Ishikawa (cell line): ENCODE results near the gene WDR88.

Experiments used
- CEBPB ChIP-seq: IDR thresholded peaks from 2 replicates; pipeline ENCODE4 v1.6.1; 2012
- CREB1 ChIP-seq: IDR thresholded peaks from 2 replicates; pipeline ENCODE4 v1.6.1; 2012; ENCODE audit warnings: low read depth
- EGR1 ChIP-seq: IDR thresholded peaks from 2 replicates; pipeline ENCODE4 v1.6.1; 2012
- EP300 ChIP-seq: IDR thresholded peaks from 2 replicates; pipeline ENCODE4 v1.6.1; 2012; ENCODE audit warnings: borderline replicate concordance
- FOXM1 ChIP-seq: IDR thresholded peaks from 2 replicates; pipeline ENCODE4 v1.6.1; 2012; ENCODE audit warnings: low read depth, borderline replicate concordance
- NFIC ChIP-seq: IDR thresholded peaks from 2 replicates; pipeline ENCODE4 v1.6.1; 2012
- RAD21 ChIP-seq: IDR thresholded peaks from 2 replicates; pipeline ENCODE4 v1.6.1; 2012; ENCODE audit warnings: low read depth
- TAF1 ChIP-seq: IDR thresholded peaks from 2 replicates; pipeline ENCODE4 v1.6.1; 2012; ENCODE audit warnings: low read depth, mild to moderate bottlenecking
- TEAD4 ChIP-seq: IDR thresholded peaks from 2 replicates; pipeline ENCODE4 v1.6.1; 2012
- YY1 ChIP-seq: IDR thresholded peaks from 2 replicates; pipeline ENCODE4 v1.6.1; 2012; ENCODE audit warnings: low read depth
- ZBTB7A ChIP-seq: IDR thresholded peaks from 2 replicates; pipeline ENCODE4 v1.6.1; 2012; ENCODE audit warnings: low read depth
- TF ChIP-seq, protein P1 (sequence below): IDR thresholded peaks from 2 replicates; pipeline ENCODE4 v1.6.1; 2012
- TF ChIP-seq, protein P2 (sequence below): IDR thresholded peaks from 2 replicates; pipeline ENCODE4 v1.6.1; 2012; ENCODE audit warnings: low read depth, mild to moderate bottlenecking
- TF ChIP-seq, protein P3 (sequence below): IDR thresholded peaks from 2 replicates; pipeline ENCODE4 v1.6.1; 2012

Gene WDR88

DNA sequence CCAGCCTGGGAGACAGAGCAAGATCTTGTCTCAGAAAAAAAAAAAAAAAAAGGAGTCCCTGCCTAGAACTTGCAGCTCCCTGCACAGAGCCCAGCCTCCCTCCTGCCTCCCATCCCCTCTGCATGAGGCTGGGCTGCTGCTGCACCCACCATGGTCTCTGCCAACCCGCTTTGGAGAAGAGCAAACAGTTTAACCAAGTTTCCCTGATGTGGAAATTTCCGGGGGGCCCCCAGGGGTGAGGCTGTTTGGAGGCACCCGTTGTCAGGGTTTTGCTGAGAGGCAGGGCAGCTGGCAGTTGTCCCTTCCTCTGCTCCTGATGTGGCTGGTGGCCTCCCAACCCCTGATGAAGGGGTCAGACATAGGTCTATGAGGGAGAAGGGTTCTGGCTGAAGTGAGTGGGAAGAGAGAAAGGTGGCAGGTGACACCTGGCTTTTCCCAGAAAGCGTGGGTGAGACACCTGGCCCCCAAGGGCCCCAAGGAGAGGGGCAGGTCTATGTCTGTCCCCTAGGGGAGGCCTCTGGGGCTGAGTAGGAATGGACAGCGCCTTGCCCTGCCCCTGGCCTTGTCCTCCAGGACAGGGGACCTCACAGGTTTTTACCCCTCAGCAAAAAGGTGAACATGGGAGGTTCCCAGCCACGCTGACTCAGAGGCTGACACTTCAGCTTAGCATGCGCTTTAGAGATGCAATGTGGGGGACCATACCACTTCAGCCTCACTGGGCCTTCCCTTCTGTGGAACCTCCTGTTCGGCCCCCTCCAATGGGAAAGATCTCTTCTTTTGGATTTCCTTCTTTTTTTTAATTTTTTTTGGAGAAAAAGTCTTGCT is 67.7 kb downstream of the WDR88 start:
- TF ChIP-seq TEAD4: no peak
- TF ChIP-seq YY1: no peak
- TF ChIP-seq ZBTB7A: no peak

DNA sequence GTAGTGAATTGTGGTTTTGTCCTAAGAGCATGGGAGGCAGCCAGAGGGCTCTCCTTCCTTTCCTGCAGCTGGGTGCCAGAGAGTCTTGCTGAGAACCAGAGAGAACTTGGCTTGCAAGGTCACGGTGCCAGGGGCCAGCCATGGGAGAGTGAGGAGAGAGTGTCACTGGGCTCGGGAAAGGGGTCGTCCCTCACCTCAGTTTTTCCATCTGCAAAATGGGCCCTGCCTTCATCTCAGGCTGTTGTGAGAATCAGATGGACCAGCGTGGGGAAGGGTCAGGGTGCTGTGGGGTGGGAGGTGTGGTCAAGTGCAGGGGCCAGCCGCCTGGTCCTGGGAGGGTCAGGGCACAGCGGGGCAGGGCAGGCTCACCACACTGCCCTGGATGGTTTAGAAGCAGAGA is 69.6 kb downstream of the WDR88 start:
- TF ChIP-seq CEBPB (no peak), TAF1 (no peak), NFIC (no peak), RAD21 (no peak)

DNA sequence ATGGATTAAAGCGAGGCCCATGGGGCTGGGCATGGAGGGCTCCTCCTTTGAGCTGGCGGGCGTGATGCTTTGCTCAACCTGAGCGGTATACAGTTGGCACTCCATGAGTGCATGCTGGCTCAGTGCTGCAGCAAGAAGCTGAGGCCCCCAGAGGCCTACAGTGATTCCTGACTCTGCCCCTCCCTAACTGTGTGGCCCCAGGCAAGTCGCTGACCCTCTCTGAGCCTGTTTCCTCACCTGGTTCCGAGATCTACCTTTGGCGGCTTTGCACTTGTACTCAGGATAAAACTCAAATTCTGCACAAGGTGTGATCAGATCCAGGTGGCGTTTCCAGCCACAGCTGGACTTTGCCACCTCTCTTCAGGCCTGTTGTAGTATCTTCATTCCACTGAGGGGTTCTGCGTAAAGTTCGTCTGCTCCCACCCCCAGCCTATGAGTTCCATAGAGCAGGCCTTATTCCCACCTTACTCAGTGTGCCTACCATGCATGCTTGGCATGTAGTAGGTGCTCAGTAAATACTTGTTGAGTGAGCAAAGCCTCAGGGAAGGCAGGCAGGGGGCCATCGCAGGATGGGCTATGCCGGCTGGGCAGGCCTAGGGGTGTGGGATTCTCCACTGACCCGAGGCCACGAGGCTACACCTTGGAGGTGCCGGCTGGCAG is 70.1 kb downstream of the WDR88 start:
- no peak for TF ChIP-seq EP300
- no peak for TF ChIP-seq CREB1
- no peak for TF ChIP-seq YY1
- no peak for TF ChIP-seq TAF1
- TF ChIP-seq CEBPB: no peak

DNA sequence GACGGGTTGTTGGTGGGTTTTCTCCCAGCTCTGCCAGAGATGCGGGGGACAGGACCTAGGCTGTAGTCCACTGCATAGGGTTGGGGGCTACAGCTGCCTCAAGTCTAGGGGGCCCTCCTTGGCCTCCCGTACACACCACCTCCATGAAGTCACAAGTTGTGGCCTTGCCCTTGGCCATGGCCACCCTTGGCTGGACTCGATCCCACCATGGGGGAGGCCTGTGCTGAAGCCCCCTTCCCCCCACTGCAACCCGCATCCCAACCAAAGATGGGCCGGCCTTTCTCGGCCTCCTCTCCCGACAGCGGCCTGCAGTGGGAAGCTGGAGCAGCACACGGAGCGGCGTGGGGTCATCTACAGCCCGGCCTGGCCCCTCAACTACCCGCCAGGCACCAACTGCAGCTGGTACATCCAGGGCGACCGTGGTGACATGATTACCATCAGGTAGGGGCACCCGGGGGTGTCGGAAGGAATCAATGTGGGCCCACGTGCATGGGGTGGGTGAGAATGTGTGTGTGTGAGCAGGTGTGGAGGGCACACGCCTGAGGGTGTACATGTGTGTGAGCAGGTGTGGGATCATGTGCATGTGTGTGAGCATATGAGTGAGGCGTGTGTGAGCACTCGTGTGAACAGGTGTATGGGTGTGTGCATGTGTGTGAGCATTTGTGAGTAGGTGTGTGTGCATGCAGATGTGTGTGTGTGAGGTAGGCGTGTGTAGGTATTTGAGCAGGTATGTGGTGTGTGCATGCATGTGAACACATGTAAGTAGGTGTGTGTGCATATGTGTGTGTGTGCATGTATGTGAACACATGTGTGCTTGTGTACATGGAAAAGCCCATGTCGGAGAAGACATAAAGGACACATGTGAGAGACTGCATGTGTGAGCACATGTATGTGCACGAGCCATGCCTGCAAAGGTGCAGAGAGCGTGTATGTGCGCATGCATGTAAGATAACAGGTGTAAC is 70.9 kb downstream of the WDR88 start:
- no peak for TF ChIP-seq CREB1

DNA sequence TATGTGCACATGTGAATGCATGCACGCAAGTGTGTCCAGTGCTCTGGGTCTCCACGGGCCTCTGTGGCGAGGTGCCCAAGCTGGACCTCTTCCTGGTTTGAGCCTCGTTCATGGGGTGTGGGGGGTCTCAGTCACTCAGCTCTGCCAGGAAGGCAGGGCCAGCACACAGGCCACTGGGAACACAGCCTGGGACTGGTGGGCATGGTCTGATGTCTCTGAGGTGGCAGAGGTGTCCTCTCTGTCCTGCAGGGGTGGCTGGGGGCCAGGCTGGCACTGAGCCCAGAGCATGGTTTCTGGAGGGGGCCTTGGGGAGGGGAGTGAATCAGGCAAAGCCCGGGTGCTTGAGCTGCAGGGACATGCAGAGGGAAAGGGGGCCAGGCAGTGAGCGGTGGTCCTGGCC is 71.6 kb downstream of the WDR88 start:
- TF ChIP-seq RAD21 (no peak), CEBPB (no peak), EGR1 (no peak), EP300 (no peak)
- TF ChIP-seq, protein P1, sequence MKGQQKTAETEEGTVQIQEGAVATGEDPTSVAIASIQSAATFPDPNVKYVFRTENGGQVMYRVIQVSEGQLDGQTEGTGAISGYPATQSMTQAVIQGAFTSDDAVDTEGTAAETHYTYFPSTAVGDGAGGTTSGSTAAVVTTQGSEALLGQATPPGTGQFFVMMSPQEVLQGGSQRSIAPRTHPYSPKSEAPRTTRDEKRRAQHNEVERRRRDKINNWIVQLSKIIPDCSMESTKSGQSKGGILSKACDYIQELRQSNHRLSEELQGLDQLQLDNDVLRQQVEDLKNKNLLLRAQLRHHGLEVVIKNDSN: no peak

DNA sequence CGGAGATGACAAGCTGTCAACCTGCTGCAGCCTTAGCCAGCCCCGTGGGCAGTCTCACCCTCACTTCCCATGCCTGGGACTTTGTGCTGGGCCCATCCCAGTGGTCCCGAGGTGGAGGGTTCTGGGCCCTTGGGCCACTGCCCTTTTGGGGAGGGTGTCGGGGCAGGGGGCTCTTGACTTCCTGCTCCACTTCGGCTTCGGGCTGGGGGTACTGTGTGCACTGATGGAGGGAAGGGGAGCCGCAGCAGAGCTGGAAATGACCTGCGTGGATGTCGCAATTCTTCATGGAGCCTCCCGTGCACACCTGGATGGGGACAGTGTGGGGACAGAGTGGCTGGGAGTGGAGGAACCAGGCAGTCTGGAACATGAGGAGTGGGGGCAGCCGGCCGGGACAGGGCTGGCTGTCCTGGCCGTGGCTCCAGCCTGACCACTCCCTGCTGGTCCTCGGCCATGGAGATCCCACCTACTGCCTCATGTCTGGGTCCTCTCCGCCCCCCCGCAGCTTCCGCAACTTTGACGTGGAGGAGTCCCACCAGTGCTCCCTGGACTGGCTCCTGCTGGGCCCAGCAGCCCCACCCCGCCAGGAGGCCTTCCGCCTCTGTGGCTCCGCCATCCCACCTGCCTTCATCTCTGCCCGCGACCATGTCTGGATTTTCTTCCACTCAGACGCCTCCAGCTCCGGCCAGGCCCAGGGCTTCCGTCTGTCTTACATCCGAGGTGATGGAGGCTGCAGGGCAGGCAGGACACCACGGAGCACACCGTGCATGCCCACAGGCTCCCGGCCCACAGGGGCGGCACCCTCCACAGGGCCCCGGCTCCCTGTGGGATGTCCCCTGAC is 72.4 kb downstream of the WDR88 start:
- peak; percentile 46 for TF ChIP-seq CEBPB
- TF ChIP-seq, protein P2, sequence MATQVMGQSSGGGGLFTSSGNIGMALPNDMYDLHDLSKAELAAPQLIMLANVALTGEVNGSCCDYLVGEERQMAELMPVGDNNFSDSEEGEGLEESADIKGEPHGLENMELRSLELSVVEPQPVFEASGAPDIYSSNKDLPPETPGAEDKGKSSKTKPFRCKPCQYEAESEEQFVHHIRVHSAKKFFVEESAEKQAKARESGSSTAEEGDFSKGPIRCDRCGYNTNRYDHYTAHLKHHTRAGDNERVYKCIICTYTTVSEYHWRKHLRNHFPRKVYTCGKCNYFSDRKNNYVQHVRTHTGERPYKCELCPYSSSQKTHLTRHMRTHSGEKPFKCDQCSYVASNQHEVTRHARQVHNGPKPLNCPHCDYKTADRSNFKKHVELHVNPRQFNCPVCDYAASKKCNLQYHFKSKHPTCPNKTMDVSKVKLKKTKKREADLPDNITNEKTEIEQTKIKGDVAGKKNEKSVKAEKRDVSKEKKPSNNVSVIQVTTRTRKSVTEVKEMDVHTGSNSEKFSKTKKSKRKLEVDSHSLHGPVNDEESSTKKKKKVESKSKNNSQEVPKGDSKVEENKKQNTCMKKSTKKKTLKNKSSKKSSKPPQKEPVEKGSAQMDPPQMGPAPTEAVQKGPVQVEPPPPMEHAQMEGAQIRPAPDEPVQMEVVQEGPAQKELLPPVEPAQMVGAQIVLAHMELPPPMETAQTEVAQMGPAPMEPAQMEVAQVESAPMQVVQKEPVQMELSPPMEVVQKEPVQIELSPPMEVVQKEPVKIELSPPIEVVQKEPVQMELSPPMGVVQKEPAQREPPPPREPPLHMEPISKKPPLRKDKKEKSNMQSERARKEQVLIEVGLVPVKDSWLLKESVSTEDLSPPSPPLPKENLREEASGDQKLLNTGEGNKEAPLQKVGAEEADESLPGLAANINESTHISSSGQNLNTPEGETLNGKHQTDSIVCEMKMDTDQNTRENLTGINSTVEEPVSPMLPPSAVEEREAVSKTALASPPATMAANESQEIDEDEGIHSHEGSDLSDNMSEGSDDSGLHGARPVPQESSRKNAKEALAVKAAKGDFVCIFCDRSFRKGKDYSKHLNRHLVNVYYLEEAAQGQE: no peak
- TF ChIP-seq EGR1: no peak
- no peak for TF ChIP-seq TAF1

DNA sequence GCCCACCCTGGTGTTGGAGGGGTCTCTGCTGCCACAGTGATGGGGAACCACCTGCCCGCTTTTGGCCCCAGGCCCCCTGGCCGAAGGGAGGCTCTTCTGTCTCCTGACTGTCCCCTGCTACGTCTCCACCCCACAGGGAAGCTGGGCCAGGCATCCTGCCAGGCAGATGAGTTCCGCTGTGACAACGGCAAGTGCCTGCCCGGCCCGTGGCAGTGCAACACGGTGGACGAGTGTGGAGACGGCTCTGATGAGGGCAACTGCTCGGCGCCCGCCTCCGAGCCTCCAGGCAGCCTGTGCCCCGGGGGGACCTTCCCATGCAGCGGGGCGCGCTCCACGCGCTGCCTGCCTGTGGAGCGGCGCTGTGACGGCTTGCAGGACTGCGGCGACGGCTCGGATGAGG is 73.2 kb downstream of the WDR88 start:
- TF ChIP-seq EGR1 (no peak), TAF1 (no peak), ZBTB7A (no peak), CEBPB (no peak), TEAD4 (no peak), RAD21 (no peak), CREB1 (no peak), YY1 (no peak), NFIC (no peak)

DNA sequence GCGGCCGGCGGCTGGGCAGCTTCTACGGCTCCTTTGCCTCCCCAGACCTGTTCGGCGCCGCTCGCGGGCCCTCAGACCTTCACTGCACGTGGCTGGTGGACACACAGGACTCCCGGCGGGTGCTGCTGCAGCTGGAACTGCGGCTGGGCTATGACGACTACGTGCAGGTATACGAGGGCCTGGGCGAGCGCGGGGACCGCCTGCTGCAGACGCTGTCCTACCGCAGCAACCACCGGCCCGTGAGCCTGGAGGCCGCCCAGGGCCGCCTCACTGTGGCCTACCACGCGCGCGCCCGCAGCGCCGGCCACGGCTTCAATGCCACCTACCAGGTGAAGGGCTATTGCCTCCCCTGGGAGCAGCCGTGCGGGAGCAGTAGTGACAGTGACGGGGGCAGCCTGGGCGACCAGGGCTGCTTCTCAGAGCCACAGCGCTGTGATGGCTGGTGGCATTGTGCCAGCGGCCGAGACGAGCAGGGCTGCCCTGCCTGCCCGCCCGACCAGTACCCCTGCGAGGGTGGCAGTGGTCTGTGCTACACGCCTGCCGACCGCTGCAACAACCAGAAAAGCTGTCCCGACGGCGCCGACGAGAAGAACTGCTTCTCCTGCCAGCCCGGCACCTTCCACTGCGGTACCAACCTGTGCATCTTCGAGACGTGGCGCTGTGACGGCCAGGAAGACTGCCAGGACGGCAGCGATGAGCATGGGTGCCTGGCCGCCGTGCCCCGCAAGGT is 73.8 kb downstream of the WDR88 start:
- no peak for TF ChIP-seq TAF1
- TF ChIP-seq FOXM1: no peak
- no peak for TF ChIP-seq CREB1
- no peak for TF ChIP-seq TEAD4
- TF ChIP-seq, protein P1: no peak
- TF ChIP-seq ZBTB7A: no peak
- no peak for TF ChIP-seq RAD21
- TF ChIP-seq, protein P3, sequence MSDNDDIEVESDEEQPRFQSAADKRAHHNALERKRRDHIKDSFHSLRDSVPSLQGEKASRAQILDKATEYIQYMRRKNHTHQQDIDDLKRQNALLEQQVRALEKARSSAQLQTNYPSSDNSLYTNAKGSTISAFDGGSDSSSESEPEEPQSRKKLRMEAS: no peak
